Activated CD4-positive, alpha-beta T cell treated with anti-CD3 and anti-CD28 coated beads, Interleukin-2, Interleukin-4, amounts not matched to agents 100 ng/mL and 50 ng/mL, durations not matched to agents 16 hours and 8 hours (primary cell): ENCODE measurements around the gene DOCK8.

ENCODE experiments used
- DNase-seq: peaks from one replicate; pipeline ENCODE4 v3.0.0-alpha.2; 2020; ENCODE audit warnings: low spot score

DOCK8 gene

DNA sequence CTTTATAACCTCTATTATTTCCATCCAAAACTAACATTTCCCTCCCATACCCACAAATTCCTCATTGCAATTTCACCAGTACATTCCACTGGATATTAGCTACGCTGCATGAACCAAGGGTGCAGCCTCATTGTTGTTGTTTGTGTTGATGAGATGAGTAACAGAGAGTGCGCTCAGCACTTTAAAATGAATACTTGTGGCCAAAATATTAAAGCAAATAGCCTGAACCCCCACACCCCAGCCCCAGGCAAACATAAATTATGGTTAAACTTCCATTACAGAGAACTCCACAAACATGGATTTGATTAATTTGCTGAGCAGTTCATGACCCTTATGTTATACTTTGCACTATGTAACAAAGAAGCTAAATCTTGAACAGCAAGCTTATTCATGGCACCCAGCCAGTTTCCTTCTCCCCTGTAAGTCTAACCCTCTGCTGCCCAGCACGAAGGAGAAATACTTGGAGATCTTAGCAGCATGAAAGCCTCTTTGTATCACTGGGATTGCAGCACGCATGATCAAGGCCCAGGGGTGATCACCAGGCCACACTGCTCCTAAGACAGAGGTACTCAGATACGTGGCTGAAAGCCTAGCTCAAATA is 205.0 kb downstream of the DOCK8 start:
- DNase-seq: no peak

GRCh38 chr9:421896-422295 is 207.2 kb downstream of the DOCK8 start:
- DNase-seq: no peak

- no peak for DNase-seq
Measured at GRCh38 chr9:426264-426663, 211.6 kb downstream of the DOCK8 start.

DNA sequence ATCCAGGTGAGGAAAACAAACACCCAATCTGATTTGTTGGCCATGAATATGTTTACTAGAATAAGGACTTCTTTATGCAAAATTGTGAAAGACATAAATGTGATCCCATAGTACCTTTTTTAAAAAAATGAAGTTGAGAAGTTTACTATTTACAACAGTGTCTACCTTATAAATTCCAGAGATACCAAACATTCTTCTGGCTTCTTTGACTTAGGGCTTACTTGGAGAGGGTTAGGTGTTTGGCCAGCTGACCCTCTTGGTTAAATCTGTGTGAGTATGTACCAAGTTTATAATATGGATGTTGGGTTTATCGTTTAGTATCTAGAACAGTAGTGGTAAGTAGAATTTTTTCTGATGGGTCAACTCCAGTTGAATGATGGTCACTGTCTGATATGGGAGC is 212.3 kb downstream of the DOCK8 start:
- DNase-seq: no peak

DNA sequence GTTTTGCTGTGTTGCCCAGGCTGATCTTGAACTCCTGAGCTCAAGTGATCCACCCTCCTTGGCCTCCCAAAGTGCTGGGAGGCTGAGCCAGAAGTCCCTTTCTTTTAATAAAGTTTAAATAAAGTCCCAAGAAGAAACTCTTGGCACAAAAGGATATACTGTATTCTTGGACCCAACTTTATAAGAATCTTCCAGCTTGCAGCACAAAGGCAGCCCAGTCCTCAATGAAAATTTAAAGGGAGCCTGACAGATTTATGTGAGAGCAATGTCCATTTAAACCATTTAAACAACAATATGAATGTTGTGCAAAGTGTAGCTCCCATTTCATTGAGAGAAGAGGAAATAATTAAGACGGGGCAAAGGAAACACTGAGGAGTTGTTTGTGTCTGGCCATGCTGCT is 217.0 kb downstream of the DOCK8 start:
- no peak for DNase-seq

DNA sequence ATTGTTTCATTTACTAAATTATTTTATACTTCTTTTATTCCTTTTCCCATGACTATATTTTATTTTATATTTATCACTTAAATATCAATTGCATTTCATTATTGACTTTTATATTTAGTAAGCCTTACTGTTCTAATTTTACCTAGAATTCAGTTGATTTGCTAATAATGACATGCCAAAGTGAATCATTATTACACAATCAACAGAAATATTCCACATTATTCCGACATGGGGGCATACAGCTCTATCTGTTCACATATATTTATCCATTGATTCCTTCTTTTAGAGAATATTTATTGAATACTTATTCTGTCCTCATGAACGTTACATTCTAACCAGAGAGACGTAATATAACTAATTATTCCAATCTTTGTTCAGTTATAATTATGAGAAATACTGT is 221.8 kb downstream of the DOCK8 start:
- DNase-seq: no peak

GRCh38 chr9:437066-437465 is 222.4 kb downstream of the DOCK8 start:
- no peak for DNase-seq

GRCh38 chr9:437574-438001 is 222.9 kb downstream of the DOCK8 start:
- no peak for DNase-seq

DNA sequence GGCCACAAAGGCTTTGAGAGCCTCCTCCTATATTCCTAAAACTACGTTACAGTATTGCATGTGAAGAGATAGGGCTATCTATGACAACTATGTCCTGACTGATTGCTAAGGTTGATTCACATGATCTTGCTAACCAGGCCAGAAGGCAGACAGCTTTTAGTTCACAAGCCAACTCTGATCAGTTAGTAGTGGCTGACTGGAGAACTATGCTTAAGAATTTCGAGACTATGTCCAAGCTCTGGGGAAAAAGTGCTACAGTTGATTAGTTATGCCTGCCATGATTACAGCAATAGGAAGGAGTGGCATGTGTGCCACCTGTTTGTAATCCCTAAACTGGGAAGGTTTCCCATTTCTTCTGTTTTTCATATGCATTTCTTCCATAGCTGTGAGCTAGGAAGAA is 223.4 kb downstream of the DOCK8 start:
- DNase-seq: no peak

- DNase-seq: no peak
Measured at GRCh38 chr9:438961-439768, 224.5 kb downstream of the DOCK8 start.

GRCh38 chr9:441126-441525 is 226.5 kb downstream of the DOCK8 start:
- DNase-seq: no peak

DNA sequence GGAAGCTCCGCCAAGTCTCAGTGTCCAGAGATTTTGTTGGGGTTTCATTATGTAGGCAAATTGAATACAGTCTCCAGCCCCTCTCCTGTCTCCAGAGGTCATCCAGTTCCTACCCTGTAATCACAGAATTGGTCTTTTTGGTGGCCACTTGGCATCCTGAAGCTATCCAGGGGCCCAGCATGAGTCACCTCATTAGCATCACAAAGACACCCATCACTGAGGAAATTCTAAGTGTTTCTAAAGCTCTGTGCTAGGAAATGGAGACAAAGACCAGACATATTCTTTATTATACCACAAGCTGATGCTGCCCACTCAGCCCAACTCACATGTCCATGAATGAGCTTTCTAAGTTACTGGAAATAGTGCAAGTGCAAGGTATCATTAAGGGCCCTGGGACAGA is 229.9 kb downstream of the DOCK8 start:
- DNase-seq: no peak

DNA sequence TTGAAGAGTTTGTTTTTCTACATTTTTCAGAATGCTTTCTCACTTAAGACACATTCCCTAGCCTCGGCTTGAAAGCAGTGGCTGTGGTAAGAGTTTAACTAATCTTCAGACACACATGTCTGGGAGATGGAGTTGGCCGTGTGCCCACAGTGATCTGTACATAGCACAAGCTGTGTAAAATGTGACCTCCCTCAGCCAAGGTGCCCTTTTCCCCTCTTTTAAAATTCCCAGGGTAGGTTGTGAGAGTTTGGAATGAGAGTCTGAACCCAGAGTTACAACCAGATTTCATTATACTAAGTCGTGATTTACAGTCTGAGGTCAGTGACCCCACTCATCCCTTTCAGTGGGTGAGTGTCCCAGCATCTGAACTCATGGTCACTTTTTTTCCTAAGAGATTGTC is 230.4 kb downstream of the DOCK8 start:
- DNase-seq: no peak

DNA sequence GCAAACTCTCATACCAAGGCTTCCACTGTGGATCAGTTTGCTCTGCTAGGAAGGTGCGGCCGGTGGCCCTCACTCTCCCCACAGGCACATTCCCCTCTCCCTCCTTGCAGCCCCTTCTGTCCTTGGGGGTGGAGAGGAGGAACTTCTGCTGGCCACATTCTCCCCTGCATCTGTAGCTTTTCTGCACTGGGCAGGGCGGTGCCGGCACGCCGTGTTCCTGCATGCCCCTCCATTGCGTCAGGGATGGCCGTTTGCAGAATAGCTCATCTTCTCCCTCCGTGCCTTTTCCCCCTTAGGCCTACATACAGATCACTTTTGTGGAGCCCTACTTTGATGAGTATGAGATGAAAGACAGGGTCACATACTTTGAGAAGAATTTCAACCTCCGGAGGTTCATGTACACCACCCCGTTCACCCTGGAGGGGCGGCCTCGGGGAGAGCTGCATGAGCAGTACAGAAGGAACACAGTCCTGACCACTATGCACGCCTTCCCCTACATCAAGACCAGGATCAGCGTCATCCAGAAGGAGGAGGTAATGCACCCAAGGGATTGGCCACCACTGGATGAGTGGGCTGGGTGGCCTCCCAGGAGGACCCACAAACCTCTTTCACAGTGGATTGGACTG is 231.5 kb downstream of the DOCK8 start:
- DNase-seq: no peak

DNA sequence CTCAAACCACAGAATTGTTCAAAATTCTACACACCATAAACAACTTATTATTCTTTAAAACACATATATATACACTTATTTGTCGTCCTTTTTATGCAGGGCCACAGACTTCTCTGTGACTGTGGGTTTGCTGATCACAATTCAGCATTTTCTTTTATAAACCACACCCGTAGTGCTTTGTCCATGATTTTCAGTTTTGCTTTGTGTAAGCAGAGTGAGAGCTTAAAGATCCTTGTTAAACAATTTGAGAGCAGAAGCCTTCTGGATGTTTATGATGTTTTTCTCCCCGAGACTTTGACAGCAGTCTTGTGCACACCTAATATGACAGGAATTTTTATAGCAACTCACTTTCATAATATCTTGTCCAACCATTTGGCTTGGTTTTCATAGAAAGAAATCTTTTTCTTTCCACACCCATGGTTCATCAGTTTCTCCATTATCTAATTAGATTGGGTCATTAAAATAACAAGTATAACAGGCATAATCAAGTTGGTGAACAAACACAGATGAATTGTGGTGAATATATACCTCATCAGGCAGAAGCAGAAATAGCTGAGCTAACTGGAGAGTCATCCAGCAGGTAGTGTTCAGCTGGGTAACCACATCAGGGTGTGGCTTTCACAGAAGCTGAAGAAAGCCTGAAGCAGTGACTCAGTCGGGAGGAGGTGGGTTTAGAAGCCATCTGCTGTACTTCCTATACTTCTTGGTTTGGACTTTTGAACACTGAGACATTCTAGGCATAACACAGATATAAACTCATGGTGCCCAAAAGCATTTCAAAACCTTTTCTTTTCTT is 232.8 kb downstream of the DOCK8 start:
- DNase-seq: peak; percentile 82

GRCh38 chr9:450057-450456 is 235.4 kb downstream of the DOCK8 start:
- no peak for DNase-seq

GRCh38 chr9:450561-450960 is 235.9 kb downstream of the DOCK8 start:
- DNase-seq: no peak

DNA sequence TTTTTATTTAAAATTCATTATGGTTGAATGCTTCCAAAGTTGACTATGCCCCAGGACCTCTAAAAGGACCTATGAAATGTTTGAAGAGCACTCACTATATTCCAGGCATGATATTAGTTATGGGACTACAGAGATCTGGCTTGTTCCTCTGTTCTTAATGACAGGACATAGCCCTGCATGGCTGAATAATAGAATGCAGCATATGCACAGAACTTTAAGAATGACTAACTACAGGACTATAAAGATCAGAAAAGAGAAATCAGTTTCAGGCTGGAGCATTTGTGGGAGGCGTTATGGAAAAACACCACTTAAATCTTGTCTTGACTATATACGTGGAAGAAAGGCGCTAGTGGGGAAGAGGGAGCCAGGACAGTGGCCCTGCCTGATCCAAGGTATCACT is 239.2 kb downstream of the DOCK8 start:
- DNase-seq: no peak

DNA sequence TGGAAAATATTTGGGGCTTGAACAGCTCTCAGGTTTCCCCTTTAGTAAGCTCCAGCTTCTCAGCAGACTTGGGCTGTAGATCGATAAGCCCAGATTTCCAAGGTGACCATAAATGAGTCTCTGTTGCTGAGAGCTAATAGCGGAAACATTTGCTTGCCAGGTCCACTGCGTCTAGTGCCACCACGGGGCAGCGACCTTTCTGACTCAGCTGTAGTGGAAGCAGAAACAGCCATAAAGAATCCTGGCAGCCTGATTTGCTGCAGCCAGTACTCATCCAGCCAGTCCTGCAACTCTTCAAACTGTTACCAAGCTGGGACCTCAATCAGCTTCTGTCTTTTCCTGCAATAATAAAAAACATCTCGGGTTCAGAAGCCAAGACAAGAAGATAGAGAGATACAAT is 241.7 kb downstream of the DOCK8 start:
- no peak for DNase-seq

DNA sequence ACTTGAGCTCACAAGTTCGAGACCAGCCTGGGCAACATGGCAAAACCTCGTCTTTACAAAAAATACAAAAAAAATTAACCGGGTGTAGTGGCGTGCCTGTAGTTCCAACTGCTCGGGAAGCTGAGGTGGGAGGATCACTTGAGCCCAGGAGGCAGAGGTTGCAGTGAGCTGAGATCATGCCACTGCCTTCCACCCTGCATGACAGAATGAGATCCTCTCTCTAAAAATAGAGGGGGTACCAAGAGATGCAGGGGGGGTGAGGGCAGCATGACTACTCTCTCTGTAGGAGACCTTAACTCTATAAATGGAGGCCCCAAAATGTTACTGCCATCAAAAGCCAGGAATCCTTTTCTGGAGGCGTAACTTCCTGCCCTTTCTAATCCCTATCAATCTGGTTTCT is 243.9 kb downstream of the DOCK8 start:
- DNase-seq: no peak

GRCh38 chr9:459491-460444 is 245.1 kb downstream of the DOCK8 start:
- no peak for DNase-seq
